OCI-M2 (cell line): ENCODE measurements around the gene MAPT.

Source experiments
- DNase-seq: peaks from one replicate; lab custom pipeline; 2025; ENCODE audit not compliant: unreplicated experiment; lab: John Stamatoyannopoulos, UW

MAPT gene

GRCh38 chr17:45969726-45970125 is 75.4 kb downstream of the MAPT start:
- no peak for DNase-seq

GRCh38 chr17:45970659-45971058 is 76.3 kb downstream of the MAPT start:
- no peak for DNase-seq

DNA sequence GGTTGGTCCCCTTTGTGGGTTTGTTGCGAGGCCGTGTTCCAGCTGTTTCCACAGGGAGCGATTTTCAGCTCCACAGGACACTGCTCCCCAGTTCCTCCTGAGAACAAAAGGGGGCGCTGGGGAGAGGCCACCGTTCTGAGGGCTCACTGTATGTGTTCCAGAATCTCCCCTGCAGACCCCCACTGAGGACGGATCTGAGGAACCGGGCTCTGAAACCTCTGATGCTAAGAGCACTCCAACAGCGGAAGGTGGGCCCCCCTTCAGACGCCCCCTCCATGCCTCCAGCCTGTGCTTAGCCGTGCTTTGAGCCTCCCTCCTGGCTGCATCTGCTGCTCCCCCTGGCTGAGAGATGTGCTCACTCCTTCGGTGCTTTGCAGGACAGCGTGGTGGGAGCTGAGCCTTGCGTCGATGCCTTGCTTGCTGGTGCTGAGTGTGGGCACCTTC is 77.4 kb downstream of the MAPT start:
- DNase-seq = no peak

DNA sequence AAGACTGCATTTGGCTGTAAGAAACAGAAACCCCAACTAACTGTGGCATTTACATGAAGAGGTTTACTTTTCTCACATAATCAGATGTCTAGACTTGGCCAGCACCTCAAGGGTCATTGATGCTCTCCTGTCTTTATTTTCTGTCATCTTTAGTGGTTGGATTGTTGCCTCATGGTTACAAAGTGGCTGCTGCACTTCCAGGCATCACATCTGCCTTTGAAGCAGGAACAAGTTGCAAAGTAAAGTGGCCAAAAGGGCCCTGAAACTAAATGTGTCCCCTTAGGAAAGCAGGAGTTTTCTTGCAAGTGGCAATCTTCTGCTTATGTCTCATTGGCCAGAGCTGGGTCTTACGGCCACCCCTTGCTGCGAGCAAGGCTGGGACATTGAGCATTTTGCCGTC is 78.2 kb downstream of the MAPT start:
- DNase-seq = no peak

- DNase-seq = no peak
Measured at GRCh38 chr17:45973099-45973780, 78.9 kb downstream of the MAPT start.

GRCh38 chr17:45973946-45974859 is 79.8 kb downstream of the MAPT start:
- no peak for DNase-seq

GRCh38 chr17:45974916-45975630 is 80.7 kb downstream of the MAPT start:
- DNase-seq = no peak

- DNase-seq = no peak
Measured at GRCh38 chr17:45975640-45976295, 81.4 kb downstream of the MAPT start.

DNA sequence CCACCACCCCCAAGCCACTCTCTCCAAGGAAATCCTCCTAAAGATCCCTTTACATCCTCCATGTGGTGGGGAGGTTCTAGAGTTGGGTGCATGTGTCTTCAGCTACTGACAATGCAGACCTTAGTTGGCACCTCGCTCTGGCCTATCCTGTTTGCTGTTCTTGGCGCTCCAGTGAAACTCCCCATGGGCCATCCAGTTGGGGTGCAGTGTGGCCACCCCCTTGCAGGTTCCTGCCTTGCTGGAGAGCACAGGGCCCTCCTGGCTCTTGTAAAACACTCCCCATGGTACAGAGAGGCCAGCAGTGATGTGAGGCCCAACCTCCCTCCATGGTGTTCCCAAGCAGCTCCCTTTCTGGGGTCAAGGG is 82.0 kb downstream of the MAPT start:
- DNase-seq = no peak

GRCh38 chr17:45976755-45977505 is 82.6 kb downstream of the MAPT start:
- DNase-seq = no peak

DNA sequence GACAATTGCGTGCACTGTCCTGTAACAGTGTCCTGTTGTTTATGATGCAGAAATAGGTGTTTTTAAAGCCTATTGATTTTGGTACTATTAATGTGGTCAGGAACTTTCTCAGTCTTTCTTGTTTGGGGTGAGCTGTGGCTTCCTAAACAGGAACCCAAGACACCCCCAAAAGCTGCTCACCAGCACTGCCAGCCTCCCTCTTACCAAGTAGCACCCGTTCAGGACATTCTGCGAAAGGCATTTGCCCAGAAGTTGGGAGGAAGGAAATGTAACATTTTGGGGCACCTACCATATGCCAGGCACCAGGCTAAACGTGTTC is 83.1 kb downstream of the MAPT start:
- no peak for DNase-seq

- no peak for DNase-seq
Measured at GRCh38 chr17:45977976-45978626, 83.7 kb downstream of the MAPT start.

GRCh38 chr17:45979137-45979536 is 84.8 kb downstream of the MAPT start:
- DNase-seq = no peak

DNA sequence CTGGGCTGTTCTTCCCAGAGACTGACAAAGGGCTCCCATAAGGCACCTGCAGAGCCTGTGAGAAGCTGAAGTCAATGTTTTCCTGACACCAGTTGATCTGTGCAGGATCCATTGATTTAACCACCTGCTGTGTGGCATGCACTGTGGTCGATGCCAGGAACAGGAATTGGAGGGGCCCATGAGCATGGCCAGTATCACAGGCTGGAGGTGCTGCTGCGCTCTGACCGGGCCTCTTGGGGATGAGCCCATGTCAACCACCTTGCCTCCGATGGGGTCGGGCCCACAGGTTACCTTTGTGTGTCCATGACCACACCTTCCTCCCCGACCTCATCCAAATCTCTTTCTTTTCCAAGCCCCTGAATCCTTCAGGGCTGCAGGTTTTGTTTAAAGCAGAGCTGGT is 86.5 kb downstream of the MAPT start:
- no peak for DNase-seq

- DNase-seq = no peak
Measured at GRCh38 chr17:45981306-45981705, 87.0 kb downstream of the MAPT start.

DNA sequence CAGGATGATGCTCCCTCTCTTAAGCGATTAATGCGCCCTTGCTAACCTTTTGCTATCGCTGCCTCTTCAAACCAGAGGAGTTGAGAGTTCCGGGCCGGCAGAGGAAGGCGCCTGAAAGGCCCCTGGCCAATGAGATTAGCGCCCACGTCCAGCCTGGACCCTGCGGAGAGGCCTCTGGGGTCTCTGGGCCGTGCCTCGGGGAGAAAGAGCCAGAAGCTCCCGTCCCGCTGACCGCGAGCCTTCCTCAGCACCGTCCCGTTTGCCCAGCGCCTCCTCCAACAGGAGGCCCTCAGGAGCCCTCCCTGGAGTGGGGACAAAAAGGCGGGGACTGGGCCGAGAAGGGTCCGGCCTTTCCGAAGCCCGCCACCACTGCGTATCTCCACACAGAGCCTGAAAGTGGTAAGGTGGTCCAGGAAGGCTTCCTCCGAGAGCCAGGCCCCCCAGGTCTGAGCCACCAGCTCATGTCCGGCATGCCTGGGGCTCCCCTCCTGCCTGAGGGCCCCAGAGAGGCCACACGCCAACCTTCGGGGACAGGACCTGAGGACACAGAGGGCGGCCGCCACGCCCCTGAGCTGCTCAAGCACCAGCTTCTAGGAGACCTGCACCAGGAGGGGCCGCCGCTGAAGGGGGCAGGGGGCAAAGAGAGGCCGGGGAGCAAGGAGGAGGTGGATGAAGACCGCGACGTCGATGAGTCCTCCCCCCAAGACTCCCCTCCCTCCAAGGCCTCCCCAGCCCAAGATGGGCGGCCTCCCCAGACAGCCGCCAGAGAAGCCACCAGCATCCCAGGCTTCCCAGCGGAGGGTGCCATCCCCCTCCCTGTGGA is 88.6 kb downstream of the MAPT start:
- no peak for DNase-seq

DNA sequence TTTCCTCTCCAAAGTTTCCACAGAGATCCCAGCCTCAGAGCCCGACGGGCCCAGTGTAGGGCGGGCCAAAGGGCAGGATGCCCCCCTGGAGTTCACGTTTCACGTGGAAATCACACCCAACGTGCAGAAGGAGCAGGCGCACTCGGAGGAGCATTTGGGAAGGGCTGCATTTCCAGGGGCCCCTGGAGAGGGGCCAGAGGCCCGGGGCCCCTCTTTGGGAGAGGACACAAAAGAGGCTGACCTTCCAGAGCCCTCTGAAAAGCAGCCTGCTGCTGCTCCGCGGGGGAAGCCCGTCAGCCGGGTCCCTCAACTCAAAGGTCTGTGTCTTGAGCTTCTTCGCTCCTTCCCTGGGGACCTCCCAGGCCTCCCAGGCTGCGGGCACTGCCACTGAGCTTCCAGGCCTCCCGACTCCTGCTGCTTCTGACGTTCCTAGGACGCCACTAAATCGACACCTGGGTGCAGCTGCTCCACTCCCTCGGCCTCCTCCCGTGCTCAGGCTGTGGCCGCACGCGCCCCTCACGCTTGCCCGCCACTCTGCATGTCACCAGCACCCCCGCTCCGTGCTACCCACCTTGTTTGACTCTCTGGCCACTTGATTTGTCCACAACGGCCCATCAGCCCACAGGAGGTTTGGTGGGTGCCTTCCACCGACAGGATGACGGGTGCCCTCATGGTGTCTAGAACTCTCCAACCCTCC is 89.4 kb downstream of the MAPT start:
- no peak for DNase-seq

GRCh38 chr17:45984368-45984767 is 90.0 kb downstream of the MAPT start:
- no peak for DNase-seq

GRCh38 chr17:45985447-45985846 is 91.1 kb downstream of the MAPT start:
- DNase-seq = no peak
